Measurements from ENCODE around the gene CRIM1.

- TF ChIP-seq CTCF (IDR thresholded peaks at IDR 0.05 in 8 of 11, conservative IDR thresholded peaks at IDR 0.05 in 3 of 11) (no peak), POLR2A (IDR thresholded peaks at IDR 0.05) (no peak), POLR2AphosphoS5 (IDR thresholded peaks at IDR 0.05) (no peak)
Observed at GRCh38 chr2:36582538-36582937, 227.0 kb downstream of the CRIM1 start.

Measured in spleen (tissue), 7 donors.